NCI-H446 (cell line): ENCODE results near the gene RHOF.

ENCODE experiments used
- DNase-seq, 2 experiments: peaks; one replicate each; lab custom pipeline; 2025; lab: John Stamatoyannopoulos, UW

Gene RHOF

DNA sequence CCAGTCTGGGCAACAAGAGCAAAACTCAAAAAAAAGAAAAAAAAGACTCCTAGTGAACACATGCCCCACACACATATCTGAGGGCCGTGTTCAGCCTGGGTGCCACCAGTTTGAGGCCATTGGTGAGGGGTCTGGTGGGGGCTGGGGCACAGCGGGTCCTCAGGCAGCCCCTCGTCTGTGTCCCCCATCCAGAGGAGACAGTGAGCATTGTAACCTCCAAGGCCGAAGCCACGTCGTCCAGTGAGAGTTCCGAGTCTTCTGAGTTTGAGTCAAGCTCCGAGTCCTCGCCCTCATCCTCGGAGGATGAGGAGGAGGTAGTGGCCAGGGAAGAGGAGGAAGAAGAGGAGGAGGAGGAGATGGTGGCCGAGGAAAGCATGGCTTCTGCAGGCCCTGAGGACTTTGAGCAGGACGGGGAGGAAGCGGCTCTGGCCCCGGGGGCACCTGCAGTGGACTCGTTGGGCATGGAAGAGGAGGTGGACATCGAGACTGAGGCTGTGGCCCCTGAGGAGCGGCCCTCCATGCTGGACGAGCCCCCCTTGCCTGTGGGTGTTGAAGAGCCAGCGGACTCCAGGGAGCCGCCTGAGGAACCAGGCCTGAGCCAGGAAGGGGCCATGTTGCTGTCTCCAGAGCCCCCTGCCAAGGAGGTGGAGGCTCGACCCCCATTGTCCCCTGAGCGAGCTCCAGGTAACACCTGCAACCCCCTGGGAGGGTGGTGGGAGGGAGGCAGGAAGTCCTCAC, 25.9 kb upstream of the RHOF start:
- no peak for DNase-seq

DNA sequence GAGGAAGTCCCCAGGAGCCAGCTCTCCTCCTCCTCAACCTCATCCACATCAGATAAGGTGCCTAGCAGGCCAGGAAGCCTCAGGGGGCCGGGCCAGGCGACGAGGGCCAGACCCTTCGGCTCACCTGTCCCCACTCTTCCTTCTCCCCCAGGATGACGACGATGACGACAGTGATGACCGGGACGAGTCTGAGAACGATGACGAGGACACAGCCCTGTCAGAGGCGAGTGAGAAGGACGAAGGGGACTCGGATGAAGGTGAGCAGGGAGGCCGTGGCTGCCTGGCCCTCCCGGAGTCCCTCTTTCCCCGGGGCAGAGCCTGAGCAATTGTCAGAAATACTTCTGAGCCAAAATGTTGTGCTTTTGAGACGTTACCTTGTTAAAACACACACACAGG, 24.2 kb upstream of the RHOF start:
- no peak for DNase-seq

DNA sequence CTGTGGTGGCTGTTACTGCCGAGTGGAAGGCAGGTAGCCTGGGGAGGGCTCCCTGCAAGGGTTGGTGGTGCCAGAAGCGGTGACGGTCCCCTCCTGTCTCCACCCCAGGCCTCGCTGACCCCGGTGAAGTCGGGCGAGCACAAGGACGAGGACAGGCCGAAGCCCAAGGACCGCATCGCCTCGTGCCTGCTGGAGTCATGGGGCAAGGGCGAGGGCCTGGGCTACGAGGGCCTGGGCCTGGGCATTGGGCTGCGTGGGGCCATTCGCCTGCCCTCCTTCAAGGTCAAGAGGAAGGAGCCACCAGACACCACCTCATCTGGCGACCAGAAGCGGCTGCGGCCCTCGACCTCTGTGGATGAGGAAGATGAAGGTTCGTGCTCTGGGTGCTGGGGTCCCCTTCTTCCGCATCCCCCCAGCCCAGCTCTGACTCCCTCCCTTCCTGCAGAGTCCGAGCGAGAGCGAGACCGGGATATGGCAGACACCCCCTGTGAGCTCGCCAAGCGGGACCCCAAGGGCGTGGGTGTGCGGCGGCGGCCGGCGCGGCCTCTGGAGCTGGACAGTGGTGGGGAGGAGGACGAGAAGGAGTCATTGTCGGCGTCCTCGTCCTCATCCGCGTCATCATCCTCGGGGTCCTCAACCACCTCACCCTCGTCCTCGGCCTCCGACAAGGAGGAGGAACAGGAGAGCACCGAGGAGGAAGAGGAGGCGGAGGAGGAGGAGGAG, 23.6 kb upstream of the RHOF start:
- no peak for DNase-seq

DNA sequence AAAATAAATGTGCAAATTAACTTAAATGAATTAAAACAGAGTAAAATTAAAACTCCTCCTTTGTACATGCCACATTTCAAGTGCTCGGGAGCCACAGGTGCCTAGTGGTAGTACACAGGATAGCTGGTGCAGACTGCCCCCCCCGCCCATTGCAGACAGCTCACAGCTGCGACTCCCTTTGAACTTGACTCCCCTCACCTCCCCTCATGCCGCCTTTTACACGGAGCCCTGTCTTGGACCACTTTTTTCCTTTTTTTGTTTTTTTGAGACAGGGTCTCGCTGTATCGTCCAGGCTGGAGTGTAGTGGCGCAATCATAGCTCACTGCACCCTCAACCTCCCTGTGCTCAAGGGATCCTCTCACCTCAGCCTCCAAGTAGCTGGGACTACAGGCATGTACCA, 21.8 kb upstream of the RHOF start:
- DNase-seq: no peak

DNA sequence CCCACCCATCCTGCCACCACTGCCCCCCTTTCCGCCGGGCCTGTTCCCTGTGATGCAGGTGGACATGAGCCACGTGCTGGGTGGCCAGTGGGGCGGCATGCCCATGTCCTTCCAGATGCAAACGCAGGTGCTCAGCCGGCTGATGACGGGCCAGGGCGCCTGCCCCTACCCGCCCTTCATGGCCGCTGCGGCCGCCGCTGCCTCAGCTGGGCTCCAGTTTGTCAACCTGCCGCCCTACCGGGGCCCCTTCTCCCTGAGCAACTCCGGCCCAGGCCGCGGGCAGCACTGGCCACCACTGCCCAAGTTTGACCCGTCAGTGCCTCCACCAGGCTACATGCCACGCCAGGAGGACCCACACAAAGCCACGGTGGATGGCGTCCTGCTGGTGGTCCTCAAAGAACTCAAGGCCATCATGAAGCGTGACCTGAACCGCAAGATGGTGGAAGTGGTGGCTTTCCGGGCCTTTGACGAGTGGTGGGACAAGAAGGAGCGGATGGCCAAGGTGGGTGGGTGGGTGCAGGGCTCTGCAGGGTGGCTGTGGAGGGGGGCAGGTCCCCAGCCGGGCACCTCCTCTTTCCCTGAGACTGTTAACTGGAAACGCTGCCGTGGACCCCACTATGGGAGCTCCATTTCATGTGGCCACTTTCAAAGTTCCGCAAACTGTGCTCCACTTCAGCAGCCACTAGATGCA, 21.1 kb upstream of the RHOF start:
- DNase-seq: no peak

DNA sequence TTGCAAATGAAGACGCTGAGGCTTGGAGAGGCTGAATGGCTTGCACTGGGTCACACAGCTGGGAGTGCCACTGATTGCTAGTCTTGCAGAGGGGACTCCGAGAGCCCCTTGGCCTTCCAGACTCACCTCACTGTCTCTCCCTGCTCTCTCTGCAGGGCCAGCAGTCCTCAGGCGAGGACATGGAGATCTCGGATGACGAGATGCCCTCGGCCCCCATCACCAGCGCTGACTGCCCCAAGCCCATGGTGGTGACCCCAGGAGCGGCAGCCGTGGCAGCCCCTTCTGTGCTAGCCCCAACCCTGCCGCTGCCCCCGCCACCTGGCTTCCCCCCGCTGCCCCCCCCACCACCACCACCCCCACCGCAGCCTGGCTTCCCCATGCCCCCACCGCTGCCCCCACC, 20.5 kb upstream of the RHOF start:
- no peak for DNase-seq

DNA sequence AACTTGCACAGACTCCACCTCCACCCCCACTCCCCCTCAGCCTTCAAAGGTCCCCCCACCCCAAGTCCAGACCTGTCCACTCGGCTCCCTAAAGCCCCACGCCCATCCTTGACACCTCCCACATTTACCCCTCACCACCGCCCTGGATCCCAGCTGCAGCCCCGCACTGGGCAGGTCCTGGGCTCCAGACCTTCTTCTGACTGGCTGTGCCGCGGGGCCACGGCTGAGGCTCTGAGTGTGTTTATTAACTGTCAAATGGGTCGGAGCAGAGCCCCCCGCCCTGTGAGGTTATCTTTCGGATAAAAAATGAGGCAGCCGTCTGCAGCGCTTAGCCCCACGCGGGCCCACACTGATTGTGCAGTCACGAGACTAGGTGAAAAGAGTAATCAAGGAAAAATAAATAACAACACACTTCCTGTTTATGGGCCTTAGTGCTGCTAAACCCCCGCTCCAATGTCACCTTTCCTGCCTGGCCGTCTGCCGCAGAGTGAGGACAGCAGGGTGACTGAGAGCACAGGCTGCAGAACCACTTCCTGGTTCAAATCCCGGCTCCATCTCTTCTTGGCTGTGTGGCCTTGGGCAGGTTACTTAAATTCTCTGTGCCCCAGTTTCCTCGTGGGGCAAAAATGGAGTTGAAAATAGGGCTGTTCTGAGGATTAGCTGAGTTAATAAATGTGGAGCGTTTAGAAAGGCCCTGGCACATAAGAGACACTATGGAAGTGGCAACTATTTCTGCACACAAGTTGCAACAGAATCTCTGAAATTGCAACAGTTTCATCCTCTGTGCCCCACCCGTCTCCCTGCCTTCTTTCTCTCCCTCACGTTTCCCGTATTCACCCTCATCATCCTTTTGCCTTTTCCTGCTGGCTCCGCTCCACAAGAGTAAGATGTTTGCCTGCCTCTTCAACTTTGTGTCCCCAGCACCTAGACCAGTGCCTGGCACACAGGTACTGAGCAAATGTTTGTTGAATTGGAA, 19.7 kb upstream of the RHOF start:
- no peak for DNase-seq

DNA sequence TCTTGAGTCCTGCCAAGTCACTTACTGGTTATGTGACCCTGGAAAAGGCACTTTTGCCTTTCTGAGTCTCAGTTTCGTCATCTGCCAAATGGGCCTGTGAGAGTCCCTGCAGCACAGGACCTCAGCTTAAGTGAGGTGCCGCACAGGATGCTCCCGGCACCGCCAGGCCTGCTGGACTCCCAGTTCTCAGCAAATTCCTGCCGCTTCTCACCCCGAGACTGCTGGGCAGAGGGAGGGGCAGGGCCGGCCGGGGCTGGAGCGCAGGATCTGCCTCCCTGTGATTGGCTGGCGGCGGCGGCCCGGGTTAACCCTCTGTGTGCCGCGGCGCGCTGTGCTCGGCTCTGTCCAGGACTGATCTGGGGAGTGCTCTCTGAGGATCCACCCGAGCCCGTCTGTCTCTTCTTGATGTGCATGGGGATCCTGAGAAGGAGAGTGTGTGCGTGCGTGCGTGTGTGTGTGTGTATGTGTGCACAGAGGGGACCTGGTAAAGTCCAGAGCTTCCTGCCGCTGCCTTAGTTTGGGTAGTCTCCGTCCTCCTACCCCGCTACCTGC, 18.9 kb upstream of the RHOF start:
- DNase-seq: peak in 1 of 2 experiments; percentile 34

DNA sequence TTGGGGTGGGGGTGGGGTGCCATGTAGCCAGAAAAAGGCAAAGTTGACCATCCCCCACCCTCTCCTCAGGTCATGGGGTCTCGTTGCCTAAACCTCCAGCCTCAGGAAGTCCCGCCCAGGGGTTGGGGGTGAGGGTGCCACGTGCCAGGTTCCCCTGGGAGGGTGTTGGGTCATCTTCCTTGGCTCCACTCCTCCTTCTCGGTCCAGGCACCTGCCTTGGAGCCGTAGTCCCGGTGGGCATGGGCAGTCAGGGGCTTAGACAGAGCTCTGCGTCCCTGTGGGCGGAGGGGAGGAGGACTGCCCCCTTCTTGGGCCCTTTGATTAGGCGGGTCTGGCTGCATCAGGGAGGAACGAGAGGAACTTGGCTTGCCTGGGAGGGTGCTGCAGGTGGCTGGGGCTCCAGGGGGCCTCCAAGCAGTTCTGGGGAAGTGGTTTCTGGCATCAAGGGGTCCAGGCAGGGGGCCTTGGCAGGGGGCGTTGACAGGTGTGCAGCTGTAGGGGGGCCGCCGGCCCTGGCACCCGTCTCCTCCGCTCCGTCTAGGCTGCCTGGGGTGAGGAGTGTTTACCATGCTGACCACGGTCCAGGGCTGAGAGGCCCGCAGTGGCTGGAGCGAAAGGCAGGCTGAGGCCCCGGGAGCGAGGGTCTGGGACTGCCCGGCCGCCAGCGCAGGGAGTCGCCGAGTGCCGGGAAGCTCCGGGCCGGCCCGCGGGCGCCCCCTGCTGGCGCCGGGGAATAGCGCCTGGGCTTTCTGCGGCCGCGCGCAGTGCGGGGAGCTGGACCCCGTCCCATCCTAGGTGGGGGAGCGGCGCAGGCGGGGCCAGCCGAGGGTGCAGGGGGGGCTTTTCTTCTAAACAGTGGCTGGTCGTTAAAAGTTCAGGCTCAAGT, 18.2 kb upstream of the RHOF start:
- peak in 1 of 2 experiments; percentile 64 for DNase-seq

DNA sequence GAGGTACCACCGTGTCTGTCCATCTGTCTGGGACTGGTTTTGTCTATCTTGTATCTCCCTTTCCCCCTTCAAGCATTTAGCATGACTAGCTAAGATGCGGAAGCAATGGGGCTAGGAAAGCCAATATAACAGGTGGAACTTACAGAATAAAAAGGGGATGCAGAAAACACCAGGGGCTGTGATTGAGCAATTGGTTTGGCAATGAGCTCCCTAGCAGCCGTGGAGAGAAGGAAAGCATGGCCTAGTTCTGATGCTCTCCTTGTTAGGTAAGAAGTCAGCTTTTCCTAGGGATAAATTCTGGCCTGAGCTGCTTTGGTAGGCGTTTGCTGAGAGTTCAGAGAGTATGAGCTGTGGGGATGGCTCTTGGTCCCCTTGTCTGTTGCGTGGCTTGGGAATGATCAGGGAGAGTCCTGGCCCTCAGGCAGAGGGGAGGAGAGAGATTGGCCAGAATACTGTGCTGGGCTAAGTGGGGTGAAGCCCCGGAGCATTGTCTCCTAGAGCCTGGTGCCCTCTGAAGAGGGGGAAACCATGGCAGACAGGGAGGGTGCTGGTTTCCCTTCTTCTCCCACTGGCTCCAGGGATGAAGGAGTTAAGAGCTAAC, 17.4 kb upstream of the RHOF start:
- no peak for DNase-seq

DNA sequence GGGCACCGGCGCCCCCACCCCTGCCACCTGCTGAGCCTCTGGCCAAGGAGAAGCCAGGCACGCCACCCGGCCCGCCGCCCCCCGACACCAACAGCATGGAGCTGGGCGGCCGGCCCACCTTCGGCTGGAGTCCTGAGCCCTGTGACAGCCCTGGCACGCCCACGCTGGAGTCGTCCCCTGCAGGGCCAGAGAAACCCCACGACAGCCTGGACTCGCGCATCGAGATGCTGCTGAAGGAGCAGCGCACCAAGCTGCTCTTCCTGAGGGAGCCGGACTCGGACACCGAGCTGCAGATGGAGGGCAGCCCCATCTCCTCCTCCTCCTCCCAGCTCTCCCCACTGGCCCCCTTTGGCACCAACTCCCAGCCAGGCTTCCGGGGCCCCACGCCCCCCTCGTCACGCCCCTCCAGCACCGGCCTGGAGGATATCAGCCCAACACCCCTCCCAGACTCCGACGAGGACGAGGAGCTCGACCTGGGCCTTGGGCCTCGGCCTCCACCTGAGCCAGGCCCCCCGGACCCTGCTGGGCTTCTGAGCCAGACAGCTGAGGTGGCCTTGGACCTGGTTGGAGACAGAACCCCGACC, 16.8 kb upstream of the RHOF start:
- DNase-seq: no peak

DNA sequence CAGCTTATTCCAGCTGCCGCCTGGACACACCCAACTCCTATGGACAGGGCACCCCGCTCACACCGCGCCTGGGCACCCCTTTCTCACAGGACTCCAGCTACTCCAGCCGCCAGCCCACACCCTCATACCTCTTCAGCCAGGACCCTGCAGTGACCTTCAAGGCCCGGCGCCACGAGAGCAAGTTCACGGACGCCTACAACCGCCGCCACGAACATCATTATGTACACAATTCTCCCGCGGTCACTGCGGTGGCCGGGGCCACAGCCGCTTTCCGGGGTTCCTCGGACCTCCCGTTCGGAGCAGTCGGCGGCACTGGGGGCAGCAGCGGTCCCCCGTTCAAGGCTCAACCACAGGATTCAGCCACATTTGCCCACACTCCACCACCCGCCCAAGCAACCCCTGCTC, 16.2 kb upstream of the RHOF start:
- DNase-seq: no peak

DNA sequence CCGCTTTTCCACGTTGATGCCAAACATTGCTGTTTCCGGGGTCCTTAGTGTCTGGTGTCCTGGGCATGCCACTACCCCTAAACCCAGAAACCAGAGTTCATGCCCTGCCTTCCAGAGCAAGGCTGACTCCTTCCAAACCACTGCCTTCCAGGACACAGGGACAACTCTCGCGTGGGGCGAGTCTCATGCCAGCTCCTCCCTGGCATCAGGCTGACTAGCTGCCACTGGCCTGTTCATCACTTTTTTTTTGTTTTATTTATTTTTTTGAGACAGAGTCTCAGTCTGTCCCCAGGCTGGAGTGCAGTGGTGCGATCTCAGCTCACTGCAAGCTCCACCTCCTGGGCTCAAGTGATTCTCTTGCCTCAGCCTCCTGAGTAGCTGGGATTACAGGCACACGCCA, 15.1 kb upstream of the RHOF start:
- no peak for DNase-seq

DNA sequence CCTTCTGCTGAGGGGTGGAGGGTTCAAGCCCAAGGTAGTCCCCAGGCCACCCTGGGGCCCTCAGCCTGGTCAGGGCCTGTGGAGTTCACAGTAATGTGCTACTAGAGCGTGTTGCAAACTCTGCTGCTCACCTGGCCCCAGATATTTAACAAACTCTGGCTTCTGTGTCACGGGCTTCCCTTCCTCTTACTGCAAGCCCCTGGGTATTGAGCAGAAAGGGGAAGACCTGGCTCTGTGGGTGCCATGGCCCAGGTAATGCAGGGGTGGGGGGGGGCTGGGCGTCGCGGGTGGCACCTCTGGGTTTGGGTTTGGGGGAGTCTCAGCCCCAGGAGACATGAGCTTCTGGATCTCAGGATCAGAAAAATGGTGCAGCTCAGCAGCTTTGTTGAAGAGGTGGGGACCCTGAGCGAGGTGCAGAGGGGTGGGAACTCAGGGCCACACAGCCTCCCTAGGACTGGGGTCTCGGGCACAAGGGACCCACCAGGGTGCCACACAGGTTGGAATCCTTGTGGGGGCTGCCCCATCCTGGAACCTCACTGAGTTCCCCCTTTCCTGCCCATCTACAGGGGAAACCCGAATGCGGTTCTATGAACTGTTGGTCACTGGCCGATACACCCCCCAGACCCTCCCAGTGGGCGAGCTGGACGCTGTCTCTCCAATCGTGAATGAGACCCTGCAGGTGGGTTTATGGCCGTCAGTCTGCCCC, 14.3 kb upstream of the RHOF start:
- DNase-seq: no peak

DNA sequence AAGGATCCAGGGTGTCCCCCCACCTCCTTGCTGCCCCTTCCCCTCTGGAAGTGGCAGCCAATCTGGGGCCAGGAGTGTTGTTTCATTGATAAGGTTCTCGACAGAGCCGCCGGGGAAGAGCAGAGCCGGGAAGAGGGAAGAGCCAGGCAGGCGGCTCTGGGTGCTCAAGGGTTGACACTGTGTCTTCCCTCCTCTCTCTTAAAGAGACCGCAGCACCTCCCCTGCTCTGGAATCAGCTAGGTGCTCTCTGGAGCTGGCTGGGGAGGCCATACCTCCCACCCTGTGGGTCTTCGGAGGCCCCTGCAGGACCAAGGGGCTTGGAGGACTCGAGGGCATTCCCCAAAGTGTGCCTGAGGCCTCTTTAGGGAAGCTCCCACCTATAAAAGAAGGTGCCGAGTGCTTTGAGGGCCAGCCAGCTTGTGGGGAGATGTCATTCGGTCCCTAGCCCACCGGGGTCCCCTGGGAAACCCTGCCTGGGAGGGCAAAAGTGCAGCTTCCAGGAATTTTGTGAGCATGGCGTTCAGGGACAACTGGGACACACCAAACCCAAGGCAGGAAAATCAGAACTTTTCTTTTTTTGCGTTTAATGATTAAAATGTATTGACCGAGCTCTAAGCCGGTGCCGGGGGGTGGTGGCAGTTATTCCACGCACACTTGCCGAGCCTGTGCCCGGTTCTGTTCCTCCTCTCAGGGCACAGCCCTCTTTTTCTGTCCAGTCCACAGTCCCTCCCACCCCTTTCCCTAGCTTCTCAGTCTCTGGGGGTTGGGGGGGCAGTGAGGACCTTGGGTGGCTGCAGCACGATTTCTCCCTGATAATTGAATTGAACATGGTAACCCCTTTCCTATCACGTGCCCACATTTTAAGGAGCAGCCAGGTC, 13.3 kb upstream of the RHOF start:
- DNase-seq: no peak

DNA sequence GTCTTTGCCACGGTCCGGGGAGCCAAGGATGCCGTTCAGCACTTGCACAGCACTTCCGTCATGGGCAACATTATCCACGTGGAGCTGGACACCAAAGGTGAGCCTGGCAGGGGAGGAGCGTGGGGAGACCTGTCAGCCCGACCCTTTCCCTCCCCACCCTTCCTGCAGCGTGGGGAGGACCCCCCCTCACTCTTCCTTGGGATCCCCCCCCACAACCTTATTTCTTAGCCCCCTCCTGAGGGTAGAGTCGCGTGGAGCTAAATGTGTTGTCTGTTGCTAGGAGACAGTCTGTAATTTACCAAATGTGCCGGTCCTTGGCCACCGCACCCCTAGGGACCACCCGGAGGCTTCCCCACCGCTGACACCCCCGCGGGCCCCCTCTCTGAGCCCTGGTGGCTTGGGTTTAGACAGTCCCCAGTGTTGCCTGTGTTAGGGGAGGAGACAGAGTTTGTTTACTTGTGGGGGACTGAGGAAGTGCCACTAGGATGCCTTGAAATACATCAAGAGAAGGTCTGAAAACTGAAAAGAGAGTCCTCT, 12.6 kb upstream of the RHOF start:
- DNase-seq: no peak

DNA sequence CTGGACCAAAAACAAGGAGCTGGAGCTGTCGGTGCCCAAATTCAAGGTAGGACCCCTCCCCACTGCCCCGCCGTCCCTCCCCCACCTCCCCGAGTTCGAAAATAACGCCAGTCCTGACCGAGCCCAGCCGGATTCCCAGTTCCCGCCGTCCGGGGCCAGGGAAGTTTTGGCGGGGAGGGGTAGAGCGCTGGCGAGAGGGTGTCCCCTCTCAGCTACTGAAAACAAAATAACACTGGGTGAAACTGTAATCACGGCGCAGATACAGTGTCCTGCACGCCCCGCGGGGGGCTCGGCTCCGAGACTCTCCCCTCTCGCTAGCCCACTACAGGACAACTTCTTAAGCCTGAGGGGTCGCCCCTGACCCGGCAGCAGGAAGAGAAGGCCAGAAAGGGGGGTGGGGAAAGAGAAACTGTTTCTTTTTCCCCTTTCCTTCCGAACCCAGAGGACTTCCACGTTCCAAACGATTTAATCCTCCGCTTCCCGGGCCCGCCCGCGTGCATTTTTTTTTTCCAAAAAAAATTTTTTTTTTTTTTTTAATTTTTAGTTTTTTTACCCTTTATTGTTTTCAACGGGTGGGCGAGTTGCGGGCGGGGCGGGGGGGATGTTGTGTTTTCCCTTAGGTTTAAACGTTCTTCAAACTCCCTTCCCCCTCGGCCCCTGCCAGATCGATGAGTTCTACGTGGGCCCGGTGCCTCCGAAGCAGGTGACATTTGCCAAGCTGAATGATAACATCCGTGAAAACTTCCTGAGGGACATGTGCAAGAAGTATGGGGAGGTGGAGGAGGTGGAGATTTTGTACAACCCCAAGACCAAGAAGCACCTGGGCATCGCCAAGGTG, 11.9 kb upstream of the RHOF start:
- no peak for DNase-seq
